ENCODE results near the gene CDR2. TPM values are rescaled to one million over a fixed set of nuclear protein-coding genes. Genes with fewer than 3 reads are reported as not detected.
"Not testable (repeated sequence)": the region's sequence is repeated elsewhere in the genome, so short reads cannot be mapped to it uniquely, and the experiment has no call there.

Gene CDR2
- total RNA-seq, 1 experiment from 2014 or later: 23.9 TPM

DNA sequence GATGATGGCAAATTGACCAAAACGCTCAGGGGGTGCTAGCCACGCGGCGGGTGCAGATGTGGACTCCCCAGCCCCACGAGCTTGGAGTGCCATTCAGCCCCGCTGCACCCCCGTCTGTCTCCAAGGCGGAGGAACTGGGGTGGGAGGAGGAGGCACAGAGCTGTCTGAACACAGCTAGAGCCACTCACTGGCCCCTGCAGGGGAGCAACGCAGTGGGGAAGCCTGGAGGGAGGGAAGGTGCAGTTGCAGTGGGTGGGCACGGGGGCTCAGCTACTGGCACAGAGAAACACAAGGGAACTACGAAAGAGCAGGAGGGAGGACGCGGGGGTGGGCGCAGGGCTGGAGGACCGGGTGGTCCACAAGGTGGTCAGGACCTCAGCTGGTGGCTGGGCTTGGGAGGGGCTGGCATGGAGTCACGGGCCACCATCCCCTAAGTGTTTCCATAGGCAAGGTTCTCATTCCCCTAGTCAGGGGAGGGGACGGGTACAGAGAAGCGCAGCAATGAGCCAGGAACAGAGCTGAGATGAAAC is 46.3 kb upstream of the CDR2 start:
- POLR2A ChIA-PET: interaction anchor here (0.6 kb wide), 1 partner anchor 450 kb away, joined by 3 read pairs; no protein-coding TSS in a partner anchor
- H3K9me3 Mint-ChIP-seq (ENCODE audit: unreplicated experiment): no peaks in the 10 kb centered on the region

DNA sequence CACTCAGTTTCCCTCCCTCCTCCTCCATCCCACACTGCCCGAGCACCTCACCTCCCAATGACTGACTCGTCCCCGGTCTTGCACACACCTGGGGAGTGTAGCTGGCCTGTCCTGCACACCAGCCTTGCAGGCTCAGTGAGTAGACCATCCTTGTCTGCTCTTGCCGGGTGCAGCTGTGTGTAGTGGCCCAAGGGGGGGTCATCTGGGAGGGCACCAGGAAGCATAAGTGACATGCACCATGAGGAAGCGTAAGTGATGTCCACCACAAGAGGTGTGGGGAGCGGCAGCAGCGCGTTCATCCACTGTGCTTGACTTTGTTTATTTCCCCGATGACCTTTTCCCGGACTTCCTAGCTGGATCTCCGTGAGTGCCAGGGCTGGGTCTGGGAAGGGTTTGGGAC is 45.5 kb upstream of the CDR2 start:
- Mint-ChIP-seq H3K27me3 (ENCODE audit: insufficient read depth, unreplicated experiment) (no peaks in the 10 kb centered on the region), H3K36me3 (ENCODE audit: insufficient read depth, unreplicated experiment) (peaks cover 32% of the 10 kb centered on the region), H3K4me3 (ENCODE audit: unreplicated experiment) (no peak overlapping the region), H3K27ac (ENCODE audit: low read depth, unreplicated experiment) (no peak overlapping the region), H3K9me3 (ENCODE audit: unreplicated experiment) (no peaks in the 10 kb centered on the region), H3K4me1 (ENCODE audit: insufficient read depth, unreplicated experiment) (no peaks in the 10 kb centered on the region)
- no peak for DNase-seq (ENCODE audit: unreplicated experiment)
- ChIA-PET CTCF (interaction anchor here (0.6 kb wide), 1 partner anchor 119 kb away, joined by 3 read pairs; no protein-coding TSS in a partner anchor), POLR2A (interaction anchor here (0.6 kb wide), 2 partner anchors 449 to 1280 kb away, joined by 3 to 7 read pairs; no protein-coding TSS in a partner anchor)
- TF ChIP-seq, protein P1, sequence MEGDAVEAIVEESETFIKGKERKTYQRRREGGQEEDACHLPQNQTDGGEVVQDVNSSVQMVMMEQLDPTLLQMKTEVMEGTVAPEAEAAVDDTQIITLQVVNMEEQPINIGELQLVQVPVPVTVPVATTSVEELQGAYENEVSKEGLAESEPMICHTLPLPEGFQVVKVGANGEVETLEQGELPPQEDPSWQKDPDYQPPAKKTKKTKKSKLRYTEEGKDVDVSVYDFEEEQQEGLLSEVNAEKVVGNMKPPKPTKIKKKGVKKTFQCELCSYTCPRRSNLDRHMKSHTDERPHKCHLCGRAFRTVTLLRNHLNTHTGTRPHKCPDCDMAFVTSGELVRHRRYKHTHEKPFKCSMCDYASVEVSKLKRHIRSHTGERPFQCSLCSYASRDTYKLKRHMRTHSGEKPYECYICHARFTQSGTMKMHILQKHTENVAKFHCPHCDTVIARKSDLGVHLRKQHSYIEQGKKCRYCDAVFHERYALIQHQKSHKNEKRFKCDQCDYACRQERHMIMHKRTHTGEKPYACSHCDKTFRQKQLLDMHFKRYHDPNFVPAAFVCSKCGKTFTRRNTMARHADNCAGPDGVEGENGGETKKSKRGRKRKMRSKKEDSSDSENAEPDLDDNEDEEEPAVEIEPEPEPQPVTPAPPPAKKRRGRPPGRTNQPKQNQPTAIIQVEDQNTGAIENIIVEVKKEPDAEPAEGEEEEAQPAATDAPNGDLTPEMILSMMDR (IDR thresholded peaks at IDR 0.05; ENCODE audit: unreplicated experiment): no peak
- intact Hi-C loops (cut with micrococcal nuclease): no loop called here
- BruUV-seq (replicated peaks): no TSS peak

More for the DNA sequence above, 46.3 kb upstream of the CDR2 start:
- no peak for DNase-seq (ENCODE audit: unreplicated experiment)
- BruUV-seq (replicated peaks): no TSS peak
- TF ChIP-seq, protein P1 (IDR thresholded peaks at IDR 0.05; ENCODE audit: unreplicated experiment): no peak
- no peaks in the 10 kb centered on the region for H3K4me1 Mint-ChIP-seq (ENCODE audit: insufficient read depth, unreplicated experiment)
- CTCF ChIA-PET: interaction anchor here (0.6 to 1.2 kb wide), 2 partner anchors 13 to 120 kb away, joined by 3 read pairs; no protein-coding TSS in a partner anchor
- H3K27ac Mint-ChIP-seq (ENCODE audit: low read depth, unreplicated experiment): no peak overlapping the region
- H3K27me3 Mint-ChIP-seq (ENCODE audit: insufficient read depth, unreplicated experiment): no peaks in the 10 kb centered on the region
- H3K4me3 Mint-ChIP-seq (ENCODE audit: unreplicated experiment): no peak overlapping the region
- intact Hi-C loops (cut with micrococcal nuclease): no loop called here
- H3K36me3 Mint-ChIP-seq (ENCODE audit: insufficient read depth, unreplicated experiment): peaks cover 32% of the 10 kb centered on the region

DNA sequence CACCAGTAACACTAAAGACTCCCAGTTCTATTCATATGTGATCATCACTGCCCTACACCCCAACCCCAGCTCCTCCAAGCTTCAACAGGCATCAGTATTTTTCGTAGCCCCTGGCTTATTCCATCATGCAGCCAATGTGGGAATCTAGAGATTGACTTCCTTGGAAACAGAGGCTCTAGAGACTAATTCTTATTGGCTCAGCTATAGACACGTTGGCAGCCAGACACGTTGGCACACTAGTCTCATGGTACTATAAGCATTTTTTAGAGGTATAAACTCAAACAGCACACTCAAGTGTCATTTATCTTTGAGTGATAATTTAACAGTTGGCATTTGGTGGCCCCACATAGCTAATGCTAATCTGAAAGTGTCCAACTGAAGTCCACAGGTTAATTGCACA is 44.4 kb upstream of the CDR2 start:
- H3K27me3 Mint-ChIP-seq (ENCODE audit: insufficient read depth, unreplicated experiment): no peaks in the 10 kb centered on the region
- H3K27ac Mint-ChIP-seq (ENCODE audit: low read depth, unreplicated experiment): no peak overlapping the region
- H3K36me3 Mint-ChIP-seq (ENCODE audit: insufficient read depth, unreplicated experiment): peaks cover 32% of the 10 kb centered on the region
- no TSS peak for BruUV-seq (replicated peaks)
- ChIA-PET CTCF (interaction anchor here (0.6 kb wide), 1 partner anchor 132 kb away, joined by 7 read pairs; no protein-coding TSS in a partner anchor), POLR2A (interaction anchor here (0.6 to 1.0 kb wide), 3 partner anchors 16 to 1372 kb away, joined by 3 read pairs; no protein-coding TSS in a partner anchor)
- no peak overlapping the region for H3K4me3 Mint-ChIP-seq (ENCODE audit: unreplicated experiment)
- TF ChIP-seq, protein P1 (IDR thresholded peaks at IDR 0.05; ENCODE audit: unreplicated experiment): no peak
- intact Hi-C loops (cut with micrococcal nuclease): no loop called here
- H3K9me3 Mint-ChIP-seq (ENCODE audit: unreplicated experiment): no peaks in the 10 kb centered on the region
- no peaks in the 10 kb centered on the region for H3K4me1 Mint-ChIP-seq (ENCODE audit: insufficient read depth, unreplicated experiment)
- no peak for DNase-seq (ENCODE audit: unreplicated experiment)

DNA sequence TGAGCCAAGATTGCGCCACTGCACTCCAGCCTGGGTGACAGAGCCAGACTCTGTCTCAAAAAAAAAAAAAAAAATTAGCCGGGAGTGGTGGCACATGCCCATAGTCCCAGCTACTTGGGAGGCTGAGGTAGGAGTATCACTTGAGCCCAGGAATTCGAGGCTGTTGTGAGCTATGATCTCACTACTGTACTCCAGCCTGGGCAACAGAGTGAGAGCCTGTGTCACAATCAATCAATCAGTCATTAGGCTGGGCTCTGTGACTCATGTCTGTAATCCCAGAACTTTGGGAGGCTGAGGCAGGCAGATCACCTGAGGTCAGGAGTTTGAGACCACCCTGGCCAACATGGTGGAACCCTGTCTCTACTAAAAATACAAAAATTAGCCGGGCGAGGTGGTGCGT is 43.4 kb upstream of the CDR2 start:
- CTCF ChIA-PET: interaction anchor here (0.6 to 1.2 kb wide), 2 partner anchors 10 to 97 kb away, joined by 3 read pairs; no protein-coding TSS in a partner anchor
- POLR2A ChIA-PET: interaction anchor here (1.0 to 1.2 kb wide), 3 partner anchors 10 to 48 kb away, joined by 3 read pairs; no protein-coding TSS in a partner anchor
- DNase-seq (ENCODE audit: unreplicated experiment): peak; percentile 49
- H3K9me3 Mint-ChIP-seq (ENCODE audit: unreplicated experiment); H3K27ac Mint-ChIP-seq (ENCODE audit: low read depth, unreplicated experiment); H3K27me3 Mint-ChIP-seq (ENCODE audit: insufficient read depth, unreplicated experiment); H3K4me1 Mint-ChIP-seq (ENCODE audit: insufficient read depth, unreplicated experiment); BruUV-seq (replicated peaks); intact Hi-C loops (cut with micrococcal nuclease); H3K4me3 Mint-ChIP-seq (ENCODE audit: unreplicated experiment): not testable (repeated sequence)
- peaks cover 30% of the 10 kb centered on the region for H3K36me3 Mint-ChIP-seq (ENCODE audit: insufficient read depth, unreplicated experiment)

Data from MCF 10A (cell line).